Choroid plexus epithelial cell (primary cell): Measurements from ENCODE around the gene TEX2.
A peak's percentile ranks its signal among the peaks of the same experiment; 100 is the strongest.
"Not testable (repeated sequence)": the region's sequence is repeated elsewhere in the genome, so short reads cannot be mapped to it uniquely, and the experiment has no call there.

Experiments used
- DNase-seq: peaks from one replicate; pipeline ENCODE4 v3.0.0-alpha.2; 2010; ENCODE audit warnings: low read depth
- H3K4me3 ChIP-seq: 2 replicates; pipeline ENCODE4 v1.5.1; 2011; ENCODE audit warnings: low read depth, mild to moderate bottlenecking, control low read depth, low read length, moderate library complexity
- TF ChIP-seq, protein P1 (sequence below): conservative IDR thresholded peaks from 2 replicates; pipeline ENCODE4 v1.5.1; 2011; ENCODE audit warnings: low read depth, mild to moderate bottlenecking, control low read depth, inconsistent platforms, low read length, moderate library complexity

Gene TEX2

DNA sequence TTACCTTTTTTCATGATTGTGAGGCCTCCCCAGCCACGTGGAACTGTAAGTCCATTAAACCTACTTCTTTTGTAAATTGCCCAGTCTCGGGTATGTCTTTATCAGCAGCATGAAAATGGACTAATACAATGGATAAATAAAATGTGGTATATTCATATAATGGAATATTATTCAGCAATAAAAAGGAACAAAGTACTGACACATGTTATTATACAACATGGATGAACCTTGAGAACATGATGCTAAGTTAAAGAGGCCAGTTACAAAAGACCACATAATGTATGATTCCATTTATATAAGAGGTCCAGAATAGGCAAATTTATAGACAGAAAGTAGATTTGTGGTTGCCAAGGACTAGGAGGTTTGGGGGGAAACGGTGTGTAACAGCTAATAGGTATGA lies 138.5 kb downstream of the TEX2 start:
- no peak overlapping the region for H3K4me3 ChIP-seq
- no peak for DNase-seq
- TF ChIP-seq, protein P1, sequence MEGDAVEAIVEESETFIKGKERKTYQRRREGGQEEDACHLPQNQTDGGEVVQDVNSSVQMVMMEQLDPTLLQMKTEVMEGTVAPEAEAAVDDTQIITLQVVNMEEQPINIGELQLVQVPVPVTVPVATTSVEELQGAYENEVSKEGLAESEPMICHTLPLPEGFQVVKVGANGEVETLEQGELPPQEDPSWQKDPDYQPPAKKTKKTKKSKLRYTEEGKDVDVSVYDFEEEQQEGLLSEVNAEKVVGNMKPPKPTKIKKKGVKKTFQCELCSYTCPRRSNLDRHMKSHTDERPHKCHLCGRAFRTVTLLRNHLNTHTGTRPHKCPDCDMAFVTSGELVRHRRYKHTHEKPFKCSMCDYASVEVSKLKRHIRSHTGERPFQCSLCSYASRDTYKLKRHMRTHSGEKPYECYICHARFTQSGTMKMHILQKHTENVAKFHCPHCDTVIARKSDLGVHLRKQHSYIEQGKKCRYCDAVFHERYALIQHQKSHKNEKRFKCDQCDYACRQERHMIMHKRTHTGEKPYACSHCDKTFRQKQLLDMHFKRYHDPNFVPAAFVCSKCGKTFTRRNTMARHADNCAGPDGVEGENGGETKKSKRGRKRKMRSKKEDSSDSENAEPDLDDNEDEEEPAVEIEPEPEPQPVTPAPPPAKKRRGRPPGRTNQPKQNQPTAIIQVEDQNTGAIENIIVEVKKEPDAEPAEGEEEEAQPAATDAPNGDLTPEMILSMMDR: no peak

DNA sequence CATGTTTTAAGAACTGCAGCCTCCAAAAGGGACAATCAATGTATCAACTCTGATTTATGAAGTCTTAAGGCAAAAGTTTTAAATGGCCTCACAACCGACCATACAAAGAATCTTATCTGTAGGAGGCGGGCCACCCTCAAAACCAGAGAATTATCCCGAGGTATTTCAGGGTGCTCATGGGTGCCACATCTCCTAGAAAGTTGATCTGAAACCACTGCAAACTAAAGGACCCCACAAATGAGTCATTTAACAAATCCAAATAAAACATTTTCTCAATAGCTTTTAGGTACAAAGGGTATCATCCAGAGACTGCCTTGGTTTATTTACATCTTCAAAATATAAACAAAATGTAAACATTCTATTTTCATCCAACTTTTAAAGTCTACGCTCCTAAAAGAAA lies 139.9 kb downstream of the TEX2 start:
- DNase-seq: no peak
- H3K4me3 ChIP-seq: no peak overlapping the region
- TF ChIP-seq, protein P1: no peak

DNA sequence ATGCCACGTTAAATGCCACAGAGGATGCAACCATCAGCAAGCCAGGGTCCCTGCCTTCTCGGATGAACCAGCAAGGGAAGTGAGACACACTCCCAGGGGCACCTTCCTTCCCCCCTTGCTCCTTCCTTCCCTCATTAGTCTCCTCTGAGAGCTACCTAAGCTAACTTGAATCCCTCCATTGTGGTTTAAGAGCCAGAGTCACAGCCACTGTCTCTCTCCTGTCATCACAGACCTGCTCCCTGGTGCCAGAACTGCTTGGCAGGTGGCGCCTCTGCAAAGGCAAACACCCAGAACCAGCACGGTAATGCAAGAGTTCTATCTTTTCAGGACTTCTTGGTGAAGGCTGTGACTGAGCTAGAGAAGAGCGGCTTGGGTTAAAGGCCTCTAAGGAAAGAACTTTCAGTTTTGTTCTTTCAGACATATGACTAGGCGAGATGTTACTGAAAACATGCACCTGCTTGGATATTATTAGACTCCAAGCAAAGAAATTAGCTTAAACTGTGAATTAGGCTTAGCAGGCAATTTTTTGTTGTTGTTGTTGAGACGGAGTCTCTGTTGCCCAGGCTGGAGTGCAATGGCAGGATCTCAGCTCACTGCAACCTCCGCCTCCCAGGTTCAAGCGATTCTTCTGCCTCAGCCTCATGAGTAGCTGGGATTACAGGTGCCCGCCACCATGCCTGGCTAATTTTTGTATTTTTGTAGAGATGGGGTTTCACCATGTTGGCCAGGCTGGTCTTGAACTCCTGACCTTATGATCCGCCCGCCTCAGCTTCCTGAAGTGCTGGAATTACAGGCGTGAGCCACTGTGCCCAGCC lies 141.9 kb downstream of the TEX2 start:
- not testable (repeated sequence) for DNase-seq, H3K4me3 ChIP-seq

DNA sequence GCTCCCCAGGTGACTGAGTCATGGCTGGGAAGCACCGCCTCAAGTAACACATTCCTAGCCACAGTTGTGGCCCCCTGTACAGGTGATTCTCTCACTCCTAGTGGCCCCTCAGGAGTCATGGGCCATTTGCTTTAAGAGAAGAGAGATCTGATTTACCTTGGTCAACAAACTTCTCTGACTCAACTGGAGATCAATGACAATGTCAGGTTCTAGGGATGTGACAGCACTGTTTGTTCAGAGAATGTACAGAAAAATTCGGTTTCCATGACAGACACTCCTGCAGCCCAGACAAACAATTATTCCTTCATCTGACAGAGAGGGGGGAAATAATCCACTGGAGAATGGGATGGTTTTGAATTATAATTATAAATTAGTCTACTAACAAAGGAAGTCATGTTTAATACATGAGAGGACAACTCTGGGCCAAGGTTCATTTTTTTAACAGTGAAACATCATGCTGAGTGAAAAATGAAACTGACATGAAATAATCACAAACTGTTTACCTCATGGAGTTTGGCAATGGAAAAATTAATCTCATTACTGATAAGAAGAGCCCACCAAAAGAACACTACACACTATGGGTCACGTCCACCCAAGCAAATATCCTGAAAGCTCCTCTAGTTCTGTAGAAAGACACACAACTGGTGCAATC lies 142.8 kb downstream of the TEX2 start:
- peak; percentile 30 for DNase-seq
- TF ChIP-seq, protein P1: no peak
- no peak overlapping the region for H3K4me3 ChIP-seq

DNA sequence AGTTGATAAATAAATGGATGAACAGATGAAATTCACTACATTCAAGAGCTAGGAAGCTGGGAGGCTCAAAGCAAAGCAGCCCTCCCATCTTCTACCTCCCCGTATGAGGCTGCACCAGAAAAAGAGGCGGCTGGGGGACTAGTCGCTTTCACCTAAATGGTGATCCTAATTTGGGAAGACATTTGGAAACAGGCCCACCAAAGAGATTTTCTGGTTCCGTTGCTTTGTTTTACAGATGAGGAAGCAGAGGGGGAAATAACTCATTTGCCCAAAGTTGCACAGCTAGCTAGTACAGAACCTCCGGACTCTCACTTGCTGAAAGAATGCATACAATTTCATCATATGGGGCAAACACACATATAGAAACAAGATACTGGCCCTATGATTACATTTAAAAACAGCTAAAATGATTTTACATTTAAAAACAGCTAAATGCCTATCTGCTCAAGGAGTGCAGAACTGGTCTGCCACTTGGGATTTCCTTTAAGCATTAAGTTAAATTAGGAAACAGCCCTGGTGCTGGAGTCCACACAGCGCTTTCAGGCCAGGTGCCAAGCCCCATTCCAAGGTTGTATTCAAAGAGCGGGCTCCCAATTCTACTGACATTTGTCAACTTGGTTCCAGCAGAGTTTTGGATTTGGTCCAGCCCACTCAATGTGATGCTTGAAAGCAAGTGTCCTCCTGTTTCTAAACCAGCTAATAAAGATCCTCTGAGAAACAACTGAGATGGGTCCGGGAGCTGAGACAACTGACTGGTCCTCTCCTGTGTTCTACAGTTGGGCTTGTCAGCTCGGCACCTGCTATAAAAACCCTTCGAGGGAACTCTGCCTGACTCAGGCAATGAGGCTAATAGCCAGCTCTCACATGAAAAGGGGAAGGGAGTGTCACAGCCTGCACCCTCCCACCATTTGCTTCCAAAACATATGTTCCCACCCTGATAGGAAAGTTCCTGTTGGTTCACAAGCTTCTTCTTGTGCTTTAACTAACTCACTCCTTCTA lies 144.8 kb downstream of the TEX2 start:
- no peak overlapping the region for H3K4me3 ChIP-seq
- DNase-seq: peak; percentile 19
- TF ChIP-seq, protein P1: no peak

DNA sequence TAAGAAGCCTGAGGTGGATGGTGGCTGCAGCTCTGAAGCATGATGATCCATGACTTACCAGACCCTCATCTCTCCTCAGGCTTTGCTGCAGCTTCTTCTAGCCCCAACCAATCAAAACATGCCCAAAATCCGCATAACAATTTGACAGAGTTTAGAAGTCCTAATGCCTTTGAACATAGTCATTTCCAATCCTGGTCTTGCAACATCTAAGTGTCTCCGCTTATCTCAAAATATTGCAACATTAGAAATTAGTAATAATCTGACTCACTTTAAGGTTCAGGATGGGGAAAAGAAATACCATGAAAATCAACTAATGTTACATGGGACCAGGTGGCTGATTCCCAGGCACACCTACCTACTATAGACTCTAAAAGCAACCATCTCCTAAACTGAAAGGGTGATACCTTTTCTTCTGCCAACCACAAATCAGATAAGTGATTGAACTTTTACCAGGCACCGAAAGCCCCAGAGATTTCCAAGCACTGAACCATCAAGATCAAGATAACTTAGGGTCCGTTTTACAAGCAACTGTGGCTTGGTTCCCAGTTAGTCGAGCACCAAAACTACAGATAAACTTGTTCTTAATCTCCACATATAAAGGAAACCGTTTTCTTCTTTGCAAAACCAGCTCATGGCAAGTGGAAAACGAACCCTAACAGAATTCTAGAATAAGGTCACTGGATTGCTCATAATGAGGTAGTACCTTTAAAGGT lies 147.1 kb downstream of the TEX2 start:
- DNase-seq: peak; percentile 89
- TF ChIP-seq, protein P1: no peak
- H3K4me3 ChIP-seq: no peak overlapping the region
